Stimulated activated CD4-positive, alpha-beta T cell treated with anti-CD3 and anti-CD28 coated beads, Interleukin-1b, Interleukin-23, amount 100 ng/mL, for 1 hour (primary cell): ENCODE data around the gene TMEM184A.

Experiments used
- DNase-seq, 2 donors: peaks; one replicate each; pipeline ENCODE4 v3.0.0-alpha.2; 2020; ENCODE audit warnings: low read depth in 2 of 2

TMEM184A gene

DNA sequence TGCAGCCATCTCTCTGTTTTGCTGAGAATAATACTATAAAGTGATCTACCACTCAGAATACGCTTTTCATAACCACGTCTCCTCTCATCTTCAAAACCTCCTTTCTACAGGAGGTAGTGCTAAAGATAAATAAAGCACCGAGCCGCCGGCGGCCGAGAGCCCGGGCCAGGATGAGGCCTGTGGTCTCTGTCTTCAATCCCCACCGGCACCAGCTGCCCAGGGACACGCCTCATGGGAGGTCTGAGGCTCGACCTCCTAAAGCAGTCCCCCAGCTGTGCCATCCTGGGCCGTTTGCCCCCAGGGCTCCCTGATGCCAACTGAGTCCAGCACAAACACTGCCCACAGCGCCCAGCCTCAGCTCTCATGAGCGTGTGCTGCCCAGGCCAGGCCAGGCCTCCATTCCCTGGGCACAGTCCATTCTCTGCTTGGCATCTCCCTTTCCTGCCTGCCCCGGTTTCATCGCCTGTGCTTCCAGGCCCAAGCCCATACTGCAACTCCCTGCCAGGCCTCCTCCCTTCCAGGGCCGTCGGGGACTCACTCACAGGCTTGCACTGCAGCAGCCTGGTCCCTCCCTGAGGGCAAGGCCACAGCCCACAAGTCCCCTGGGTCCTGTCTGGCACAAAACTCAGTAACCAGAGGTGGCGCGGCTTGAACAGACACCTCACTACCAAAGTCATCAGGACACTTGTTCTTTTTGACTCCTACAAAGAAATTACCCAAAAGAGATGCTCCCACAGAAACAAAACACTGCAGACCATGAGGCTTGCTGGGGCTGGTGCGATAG, 54.3 kb downstream of the TMEM184A start:
- no peak for DNase-seq

DNA sequence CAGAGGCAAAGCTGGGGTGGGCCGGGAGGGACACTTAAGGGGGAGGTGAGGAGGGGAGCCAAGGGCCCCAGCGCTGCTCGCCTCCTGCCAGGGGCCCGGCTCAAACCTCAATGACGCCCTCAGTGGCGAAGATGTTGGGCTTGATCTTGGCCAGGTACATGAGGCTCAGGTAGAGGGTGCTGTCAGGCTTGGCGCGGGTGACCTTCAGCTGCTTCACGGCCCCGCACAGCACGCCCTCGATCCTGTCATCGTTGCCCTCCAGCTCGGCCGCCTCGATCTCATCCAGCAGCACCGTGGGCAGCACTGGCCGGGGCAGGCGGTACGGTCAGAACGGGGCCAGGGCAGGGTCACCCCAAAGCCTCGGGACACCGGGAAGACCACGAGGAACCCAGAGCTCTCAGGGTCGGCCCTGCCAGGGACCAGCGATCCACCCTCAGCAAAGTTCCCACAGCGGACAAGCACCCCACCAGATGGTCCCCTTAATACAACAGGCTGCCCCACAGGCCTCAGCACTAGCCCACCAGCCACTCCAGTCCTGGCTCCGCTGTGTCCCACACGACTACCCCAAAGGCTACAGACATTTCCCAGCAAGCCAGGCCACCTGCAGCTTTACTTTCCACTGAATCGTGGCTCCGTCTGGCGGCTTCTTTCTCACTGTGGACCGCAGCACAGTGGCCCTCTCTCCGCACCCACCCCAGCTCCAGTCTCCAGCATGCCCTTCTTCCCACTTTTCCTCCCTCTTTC, 55.8 kb downstream of the TMEM184A start:
- no peak for DNase-seq

- DNase-seq: no peak
Measured at GRCh38 chr7:1499367-1500029, 56.5 kb downstream of the TMEM184A start.

GRCh38 chr7:1498370-1499305, 57.4 kb downstream of the TMEM184A start:
- DNase-seq: no peak

GRCh38 chr7:1497293-1497927, 58.6 kb downstream of the TMEM184A start:
- no peak for DNase-seq

DNA sequence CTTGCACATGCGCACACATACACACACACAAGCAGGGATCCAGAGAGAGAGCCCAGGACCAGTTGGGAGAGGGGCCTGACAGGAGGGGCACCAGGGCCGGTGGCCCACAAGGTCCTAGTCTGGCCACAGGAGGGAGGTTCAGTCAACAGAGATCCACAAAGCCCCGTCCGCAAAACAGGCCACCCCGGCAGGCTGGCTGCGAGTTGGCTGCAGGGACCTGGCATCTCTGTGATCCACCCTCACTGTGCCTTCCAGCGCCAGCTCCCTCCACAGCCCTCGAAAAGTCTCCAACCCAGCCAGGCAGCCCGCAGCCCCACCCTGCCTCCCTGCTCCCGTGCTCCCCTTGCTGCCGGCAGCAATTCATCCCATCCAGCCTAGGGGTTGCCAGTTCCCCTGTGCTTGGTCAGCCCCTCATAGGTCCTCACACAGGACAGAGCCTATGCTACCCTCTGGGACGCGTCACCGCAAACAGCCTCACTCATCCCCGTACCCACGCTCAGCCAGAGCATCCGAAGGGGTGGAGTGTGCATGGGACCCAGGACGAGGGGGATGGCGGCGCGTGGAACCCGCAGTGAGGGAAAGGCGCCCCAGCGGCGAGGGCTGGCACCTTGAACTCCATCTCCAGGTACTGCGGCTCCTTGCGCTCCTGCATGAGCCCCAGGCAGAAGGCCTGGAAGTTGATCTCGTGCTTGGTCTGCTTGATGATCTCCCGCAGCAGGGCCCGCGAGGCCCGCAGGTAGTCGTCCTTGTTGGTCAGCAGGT, 59.3 kb downstream of the TMEM184A start:
- DNase-seq: no peak

DNA sequence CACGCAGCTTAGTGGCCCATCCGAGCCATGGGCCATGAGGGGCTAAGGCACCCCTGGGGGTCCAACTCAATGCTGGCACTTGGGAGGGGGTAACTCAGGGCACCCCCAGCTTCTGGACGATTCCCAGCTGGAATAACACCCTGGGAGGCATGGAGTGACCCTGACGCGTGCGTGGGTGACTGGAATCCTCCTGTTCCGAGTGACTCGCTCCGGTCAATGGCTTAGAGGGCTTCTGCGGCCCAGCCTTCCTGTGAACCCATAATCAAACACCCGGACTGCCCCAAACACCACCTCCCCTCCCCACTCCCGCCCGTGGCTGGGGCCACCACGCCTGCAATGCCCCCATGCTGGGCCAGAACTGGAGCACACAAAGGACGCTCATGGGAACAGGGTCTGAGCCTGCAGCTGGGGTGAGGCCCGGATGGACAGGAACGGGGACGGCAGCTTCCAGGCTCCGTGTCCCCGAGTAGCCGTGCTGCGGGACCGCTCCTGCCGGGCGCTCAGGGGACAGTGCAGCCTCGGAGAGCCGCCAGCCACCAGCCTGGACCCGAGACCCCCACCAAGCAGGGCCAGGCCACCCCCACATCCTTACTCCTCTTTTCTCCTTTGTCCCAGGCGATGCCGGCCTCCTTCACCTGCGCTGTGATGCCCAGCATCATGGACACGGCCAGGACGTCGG, 60.3 kb downstream of the TMEM184A start:
- DNase-seq: no peak

DNA sequence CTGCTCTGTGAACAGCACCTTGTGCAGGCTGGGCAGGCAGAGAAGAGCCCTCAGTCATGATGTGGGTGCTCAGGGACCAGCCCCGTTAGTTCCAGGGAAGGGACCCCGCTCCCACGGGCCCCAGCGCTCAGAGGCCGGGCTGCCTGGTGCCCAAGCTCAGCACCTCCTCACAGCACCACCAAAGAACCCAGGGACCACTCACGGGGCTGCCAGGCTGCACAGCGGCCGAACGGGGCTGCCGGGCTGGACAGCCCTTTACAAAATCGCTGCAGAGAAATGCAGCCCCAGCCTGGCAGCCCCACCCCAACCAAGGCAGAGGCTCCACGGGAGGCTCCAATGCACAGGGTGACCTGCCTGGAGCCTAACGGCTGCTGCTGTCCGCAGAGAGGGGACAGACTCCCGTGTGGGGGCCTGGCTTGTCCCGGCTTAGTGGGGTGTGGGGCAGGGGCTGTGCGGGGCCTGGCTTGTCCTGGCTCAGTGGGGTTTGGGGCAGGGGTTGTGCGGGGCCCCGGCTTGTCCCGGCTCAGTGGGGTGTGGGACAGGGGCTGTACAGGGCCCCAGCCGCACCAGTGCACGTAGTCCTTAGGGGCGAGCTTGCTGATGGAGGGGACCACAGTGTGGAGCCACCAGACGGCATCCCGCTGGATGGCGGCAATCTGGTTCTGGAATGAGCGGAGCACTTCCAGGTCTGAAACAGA, 61.0 kb downstream of the TMEM184A start:
- no peak for DNase-seq

DNA sequence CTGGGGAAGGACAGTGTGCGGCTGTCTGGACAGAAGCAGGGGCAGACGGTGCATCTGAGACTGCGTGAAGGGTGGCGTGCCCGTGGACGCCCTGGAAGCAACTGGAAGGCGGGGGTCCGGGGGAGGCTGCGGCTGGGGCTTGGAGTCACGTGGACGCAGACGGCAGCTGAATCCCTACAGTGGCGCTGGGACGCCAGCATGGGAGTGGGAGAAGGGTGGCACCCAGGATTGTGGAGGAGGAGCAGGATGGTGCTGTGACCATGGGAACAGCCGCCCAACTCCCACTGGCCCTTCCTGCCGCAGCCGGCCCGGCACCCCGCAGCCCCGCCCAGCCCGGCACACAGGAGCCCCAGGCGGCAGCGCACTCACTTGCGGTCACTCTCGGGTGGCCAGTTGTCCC, 61.6 kb downstream of the TMEM184A start:
- DNase-seq: no peak

DNA sequence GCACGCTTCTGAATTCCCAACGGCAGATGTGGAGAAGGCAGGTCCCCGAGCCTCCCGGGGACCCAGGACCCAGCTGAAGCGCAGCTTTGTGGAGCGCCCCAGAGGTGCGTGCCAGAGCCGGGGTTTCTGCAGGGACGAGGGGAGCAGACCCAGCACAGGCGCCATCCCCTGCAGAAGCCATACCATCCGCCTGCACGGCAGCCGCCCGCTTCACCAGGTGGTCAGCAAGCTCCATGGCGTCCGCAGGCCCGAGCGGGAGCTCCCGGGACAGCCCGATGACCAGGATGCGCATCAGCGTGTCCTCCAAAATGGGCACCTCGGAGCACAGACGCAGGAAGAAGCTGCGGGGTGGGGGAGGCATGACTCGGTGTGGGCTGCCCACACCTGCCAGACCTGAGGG, 62.4 kb downstream of the TMEM184A start:
- no peak for DNase-seq

DNA sequence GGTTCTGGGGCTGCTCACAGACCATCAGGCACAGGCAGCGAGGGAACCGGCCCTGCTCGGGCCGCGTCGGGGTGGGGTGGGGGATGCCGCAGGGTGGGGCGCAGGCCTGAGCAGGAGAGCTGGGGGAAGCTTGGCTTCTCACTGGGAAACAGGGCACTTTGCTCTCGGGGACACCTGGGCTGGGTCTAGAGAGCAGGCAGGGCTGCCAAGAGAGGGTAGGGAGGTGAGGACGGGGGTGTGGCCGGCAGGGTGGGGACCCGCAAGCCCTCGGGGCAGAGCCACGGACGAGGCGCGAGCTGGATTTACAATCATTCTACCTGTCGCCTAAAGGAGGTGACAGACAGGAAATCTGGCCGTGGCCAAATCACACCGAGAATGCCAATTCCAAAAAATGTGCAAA, 62.9 kb downstream of the TMEM184A start:
- DNase-seq: no peak

GRCh38 chr7:1492640-1493039, 63.4 kb downstream of the TMEM184A start:
- no peak for DNase-seq
